Neural progenitor cell (in vitro differentiated cells): ENCODE data around the gene ERC1. TPM values are rescaled to one million over a fixed set of nuclear protein-coding genes. Genes with fewer than 3 reads are reported as not detected.

Experiments
- DNase-seq: peaks from one replicate; pipeline ENCODE4 v3.0.0-alpha.2; 2016; ENCODE audit warnings: low spot score
- H2AFZ ChIP-seq: fragments of 200-600 bp; sonication (generic); replicated peaks from 2 replicates; pipeline ENCODE4 v1.6.1; 2016; ENCODE audit warnings: antibody characterized with exemption
- H3F3A ChIP-seq: fragments of 200-600 bp; sonication (generic); 2 replicates; pipeline ENCODE4 v1.6.1; 2016; ENCODE audit warnings: antibody characterized with exemption, low read depth
- H3K27ac ChIP-seq: fragments of 200-600 bp; sonication (generic); 2 replicates; pipeline ENCODE4 v1.5.1; 2016; ENCODE audit warnings: mild to moderate bottlenecking
- H3K27me3 ChIP-seq: fragments of 200-600 bp; sonication (generic); 2 replicates; pipeline ENCODE4 v1.6.1; 2016; ENCODE audit warnings: mild to moderate bottlenecking, moderate library complexity
- H3K36me3 ChIP-seq: fragments of 200-600 bp; sonication (generic); 2 replicates; pipeline ENCODE4 v1.5.1; 2016
- H3K4me1 ChIP-seq: fragments of 200-600 bp; sonication (generic); 2 replicates; pipeline ENCODE4 v1.6.1; 2016; ENCODE audit warnings: mixed run types
- H3K4me2 ChIP-seq: fragments of 200-600 bp; sonication (generic); 2 replicates; pipeline ENCODE4 v1.6.1; 2016
- H3K4me3 ChIP-seq: fragments of 200-600 bp; sonication (generic); 2 replicates; pipeline ENCODE4 v1.5.1; 2016
- H3K79me2 ChIP-seq: fragments of 200-600 bp; sonication (generic); 2 replicates; pipeline ENCODE4 v1.6.1; 2016; ENCODE audit warnings: low read depth
- H3K9ac ChIP-seq: fragments of 200-600 bp; sonication (generic); 2 replicates; pipeline ENCODE4 v1.6.1; 2016
- H3K9me3 ChIP-seq: fragments of 200-600 bp; sonication (generic); 2 replicates; pipeline ENCODE4 v1.5.1; 2016; ENCODE audit warnings: low read depth
- H4K20me1 ChIP-seq: fragments of 200-600 bp; sonication (generic); 2 replicates; pipeline ENCODE4 v1.6.1; 2016; ENCODE audit warnings: low read depth
- H3K27ac Mint-ChIP-seq: 3 replicates; pipeline ENCODE4 v1.8.0; 2021; ENCODE audit warnings: mixed read lengths
- H3K27me3 Mint-ChIP-seq: 2 replicates; pipeline ENCODE4 v1.8.0; 2022; ENCODE audit warnings: low read depth, mild to moderate bottlenecking, inconsistent platforms, moderate library complexity, mixed read lengths; ENCODE audit not compliant: insufficient read depth
- H3K36me3 Mint-ChIP-seq: 3 replicates; pipeline ENCODE4 v1.8.0; 2021; ENCODE audit warnings: mixed read lengths
- H3K4me1 Mint-ChIP-seq: 3 replicates; pipeline ENCODE4 v1.8.0; 2021; ENCODE audit warnings: mixed read lengths
- H3K4me3 Mint-ChIP-seq: 3 replicates; pipeline ENCODE4 v1.8.0; 2021; ENCODE audit warnings: mild to moderate bottlenecking, moderate library complexity, mixed read lengths
- H3K9me3 Mint-ChIP-seq: 3 replicates; pipeline ENCODE4 v1.8.0; 2020; ENCODE audit warnings: mixed read lengths
- EZH2 ChIP-seq: fragments of 200-600 bp; sonication (generic); IDR thresholded peaks from 2 replicates; pipeline ENCODE4 v1.6.1; 2017; ENCODE audit warnings: antibody characterized with exemption, mild to moderate bottlenecking, moderate library complexity
- EZH2phosphoT487 ChIP-seq: fragments of 200-600 bp; sonication (generic); IDR thresholded peaks from 2 replicates; pipeline ENCODE4 v1.6.1; 2017; ENCODE audit warnings: antibody characterized with exemption
- total RNA-seq: library from RNA; depleted of rRNA; stranded (reverse); fragments of >200 nt; gene quantifications from 2 replicates; pipeline ENCODE4 v1.2.3, GENCODE V29; 2015; ENCODE audit warnings: low replicate concordance
- TF ChIP-seq, protein P1 (sequence below): fragments of 200-600 bp; sonication (generic); IDR thresholded peaks from 2 replicates; pipeline ENCODE4 v1.5.1; 2017; ENCODE audit warnings: antibody characterized with exemption, mild to moderate bottlenecking

The ERC1 gene
- total RNA-seq, 1 donor from 2014 or later: 27.5 TPM

DNA sequence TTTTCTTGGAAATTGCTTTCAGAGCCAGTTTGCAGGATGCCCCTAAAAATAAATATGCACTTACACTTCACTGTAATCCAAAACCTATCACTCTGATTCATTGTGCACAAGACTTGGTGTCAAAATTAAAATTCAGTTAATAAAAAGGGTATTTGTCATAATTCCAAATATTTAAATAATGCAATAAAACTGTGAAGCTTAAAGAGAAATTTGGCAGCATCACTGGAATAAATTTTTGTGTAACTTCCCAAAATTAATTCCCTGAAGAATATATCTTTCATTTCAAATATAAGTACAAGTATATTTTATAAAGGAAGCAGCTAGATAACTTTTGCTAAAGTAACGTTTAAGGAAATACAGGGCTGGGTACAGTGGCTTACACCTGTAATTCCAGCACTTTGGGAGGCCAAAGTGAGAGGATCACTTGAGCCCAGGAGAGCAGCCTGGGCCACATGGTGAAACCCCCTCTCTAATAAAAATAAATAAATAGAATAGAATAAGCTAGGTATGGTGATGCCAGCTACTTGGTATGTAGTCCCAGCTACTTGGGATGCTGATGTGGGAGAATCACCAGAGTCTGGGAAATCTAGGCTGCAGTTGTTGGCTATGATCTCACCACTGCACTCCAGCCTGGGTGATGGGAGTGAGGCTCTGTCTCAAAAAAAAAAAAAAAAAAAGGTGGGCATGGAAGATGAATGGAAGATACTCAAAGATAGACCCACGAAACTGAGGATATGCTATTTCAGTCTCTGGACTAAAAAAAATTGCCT lies 369.6 kb downstream of the ERC1 start:
- H3K4me1 ChIP-seq: no peaks in the 10 kb centered on the region
- peaks cover 24% of the 10 kb centered on the region for H3K4me1 Mint-ChIP-seq
- peaks cover 2% of the 10 kb centered on the region for H3K36me3 ChIP-seq
- no peak overlapping the region for H3K9ac ChIP-seq
- no peak overlapping the region for H3K4me2 ChIP-seq
- no peaks in the 10 kb centered on the region for H4K20me1 ChIP-seq
- H3F3A ChIP-seq: no peaks in the 10 kb centered on the region
- no peaks in the 10 kb centered on the region for H3K9me3 ChIP-seq
- TF ChIP-seq, protein P1, sequence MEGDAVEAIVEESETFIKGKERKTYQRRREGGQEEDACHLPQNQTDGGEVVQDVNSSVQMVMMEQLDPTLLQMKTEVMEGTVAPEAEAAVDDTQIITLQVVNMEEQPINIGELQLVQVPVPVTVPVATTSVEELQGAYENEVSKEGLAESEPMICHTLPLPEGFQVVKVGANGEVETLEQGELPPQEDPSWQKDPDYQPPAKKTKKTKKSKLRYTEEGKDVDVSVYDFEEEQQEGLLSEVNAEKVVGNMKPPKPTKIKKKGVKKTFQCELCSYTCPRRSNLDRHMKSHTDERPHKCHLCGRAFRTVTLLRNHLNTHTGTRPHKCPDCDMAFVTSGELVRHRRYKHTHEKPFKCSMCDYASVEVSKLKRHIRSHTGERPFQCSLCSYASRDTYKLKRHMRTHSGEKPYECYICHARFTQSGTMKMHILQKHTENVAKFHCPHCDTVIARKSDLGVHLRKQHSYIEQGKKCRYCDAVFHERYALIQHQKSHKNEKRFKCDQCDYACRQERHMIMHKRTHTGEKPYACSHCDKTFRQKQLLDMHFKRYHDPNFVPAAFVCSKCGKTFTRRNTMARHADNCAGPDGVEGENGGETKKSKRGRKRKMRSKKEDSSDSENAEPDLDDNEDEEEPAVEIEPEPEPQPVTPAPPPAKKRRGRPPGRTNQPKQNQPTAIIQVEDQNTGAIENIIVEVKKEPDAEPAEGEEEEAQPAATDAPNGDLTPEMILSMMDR: no peak
- TF ChIP-seq EZH2phosphoT487 (no peak), EZH2 (no peak)
- H3K79me2 ChIP-seq: no peaks in the 10 kb centered on the region
- no peaks in the 10 kb centered on the region for H3K36me3 Mint-ChIP-seq
- H2AFZ ChIP-seq: no peak overlapping the region
- no peak overlapping the region for H3K27ac Mint-ChIP-seq
- no peak for DNase-seq
- H3K4me3 Mint-ChIP-seq: no peak overlapping the region
- H3K9me3 Mint-ChIP-seq: no peaks in the 10 kb centered on the region
- no peaks in the 10 kb centered on the region for H3K27me3 ChIP-seq
- no peak overlapping the region for H3K4me3 ChIP-seq
- H3K27ac ChIP-seq: no peak overlapping the region
- H3K27me3 Mint-ChIP-seq: peaks cover 2% of the 10 kb centered on the region

DNA sequence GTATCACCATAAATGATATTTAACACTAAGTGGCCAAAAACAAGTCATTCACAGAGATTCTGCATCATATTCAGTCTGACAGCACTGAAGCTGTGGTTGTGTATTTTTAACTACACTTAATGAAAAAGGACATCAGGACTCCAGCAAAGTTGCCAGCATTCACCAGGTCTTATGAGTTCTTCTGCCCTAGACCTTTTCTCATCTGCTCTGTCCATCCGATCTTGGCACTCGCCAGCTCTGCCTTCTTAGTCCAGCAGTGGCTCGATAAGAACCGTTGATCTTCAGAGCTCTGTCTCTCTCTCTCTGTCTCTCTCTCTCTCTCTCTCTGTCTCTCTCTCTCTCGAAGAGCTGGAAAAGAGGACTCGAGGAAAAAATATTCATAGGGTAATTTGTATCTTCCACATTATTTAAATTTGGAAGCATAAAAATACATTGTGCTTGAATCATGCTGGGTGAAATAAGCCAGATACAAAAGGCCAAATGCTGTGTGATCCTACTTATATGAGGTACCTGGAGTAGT lies 371.2 kb downstream of the ERC1 start:
- no peak overlapping the region for H3K4me3 Mint-ChIP-seq
- Histone ChIP-seq H3K4me1 (peaks cover 3% of the 10 kb centered on the region), H3K4me3 (no peak overlapping the region), H3K36me3 (peaks cover 5% of the 10 kb centered on the region), H3K27ac (no peak overlapping the region), H2AFZ (no peak overlapping the region), H3K27me3 (no peaks in the 10 kb centered on the region), H3K9me3 (no peaks in the 10 kb centered on the region), H3F3A (peaks cover 4% of the 10 kb centered on the region), H3K4me2 (no peak overlapping the region), H3K9ac (no peak overlapping the region), H3K79me2 (no peaks in the 10 kb centered on the region), H4K20me1 (no peaks in the 10 kb centered on the region)
- peaks cover 33% of the 10 kb centered on the region for H3K4me1 Mint-ChIP-seq
- TF ChIP-seq EZH2 (no peak), EZH2phosphoT487 (no peak)
- TF ChIP-seq, protein P1: no peak
- H3K27me3 Mint-ChIP-seq: peaks cover 2% of the 10 kb centered on the region
- H3K27ac Mint-ChIP-seq: no peak overlapping the region
- no peaks in the 10 kb centered on the region for H3K36me3 Mint-ChIP-seq
- DNase-seq: no peak
- no peaks in the 10 kb centered on the region for H3K9me3 Mint-ChIP-seq

DNA sequence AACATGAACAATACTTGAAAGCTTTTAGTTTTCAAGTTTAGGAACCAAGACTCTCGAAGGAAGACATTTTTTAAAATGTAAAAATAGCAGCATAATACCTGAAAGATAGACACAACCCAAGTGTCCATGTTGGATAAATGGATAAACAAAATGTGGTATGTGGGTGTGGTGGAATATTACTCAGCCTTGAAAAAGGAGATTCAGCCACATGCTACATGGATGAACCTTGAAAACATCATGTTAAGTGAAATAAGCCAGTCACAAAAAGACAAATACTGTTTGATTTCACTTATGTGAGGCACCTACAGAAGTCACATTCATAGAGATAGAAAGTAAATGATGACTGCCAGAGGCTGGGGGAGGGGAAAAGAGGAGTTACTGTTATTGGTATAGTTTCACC lies 374.7 kb downstream of the ERC1 start:
- H3K4me1 ChIP-seq: peaks cover 10% of the 10 kb centered on the region
- no peaks in the 10 kb centered on the region for H3K27me3 ChIP-seq
- H3K9me3 Mint-ChIP-seq: no peaks in the 10 kb centered on the region
- no peaks in the 10 kb centered on the region for H3K36me3 Mint-ChIP-seq
- no peak overlapping the region for H3K4me2 ChIP-seq
- peaks cover 2% of the 10 kb centered on the region for H3K27me3 Mint-ChIP-seq
- H3K79me2 ChIP-seq: no peaks in the 10 kb centered on the region
- H3K9me3 ChIP-seq: no peaks in the 10 kb centered on the region
- H3K4me3 ChIP-seq: no peak overlapping the region
- peaks cover 4% of the 10 kb centered on the region for H3F3A ChIP-seq
- H3K9ac ChIP-seq: no peak overlapping the region
- no peak overlapping the region for H2AFZ ChIP-seq
- no peak overlapping the region for H3K4me3 Mint-ChIP-seq
- DNase-seq: no peak
- no peaks in the 10 kb centered on the region for H4K20me1 ChIP-seq
- H3K36me3 ChIP-seq: peaks cover 5% of the 10 kb centered on the region
- TF ChIP-seq EZH2: no peak
- TF ChIP-seq, protein P1: no peak
- TF ChIP-seq EZH2phosphoT487: no peak
- peaks cover 55% of the 10 kb centered on the region for H3K4me1 Mint-ChIP-seq
- no peak overlapping the region for H3K27ac ChIP-seq
- no peak overlapping the region for H3K27ac Mint-ChIP-seq
